ENCODE measurements around the gene PROSER3.
"Not testable (repeated sequence)": the region's sequence is repeated elsewhere in the genome, so short reads cannot be mapped to it uniquely, and the experiment has no call there.

PROSER3 gene

GRCh38 chr19:35716801-35717664 lies 40.9 kb upstream of the PROSER3 start:
- Histone ChIP-seq H3K9me3 (replicated peaks; ENCODE audit: low read length) (no peaks in the 10 kb centered on the region), H3K27me3 (ENCODE audit: control insufficient read depth, insufficient read depth, low read length) (no peaks in the 10 kb centered on the region), H3K4me1 (ENCODE audit: control insufficient read depth, insufficient read depth, low read length) (peaks cover 23% of the 10 kb centered on the region), H3K36me3 (ENCODE audit: insufficient read depth, low read length) (peaks cover 16% of the 10 kb centered on the region), H3K4me3 (ENCODE audit: low read length) (peak overlapping the region; percentile 99), H3K4me2 (ENCODE audit: low read length) (peak overlapping the region; percentile 99), H3K9ac (ENCODE audit: low read depth, low read length) (peak overlapping the region; percentile 86)

GRCh38 chr19:35717665-35718344 lies 40.2 kb upstream of the PROSER3 start, which contains the start of gene KMT2B:
Gene KMT2B, plus strand, starts transcription at chr19:35718003. Its CDS starts 16 bp downstream, at chr19:35718019.
- Histone ChIP-seq H3K4me2 (ENCODE audit: low read length) (peak within 1 kb of the TSS; percentile 99), H3K4me3 (ENCODE audit: low read length) (peak within 1 kb of the TSS; percentile 99), H3K9ac (ENCODE audit: low read depth, low read length) (peak within 1 kb of the TSS; percentile 91), H3K36me3 (ENCODE audit: insufficient read depth, low read length) (peaks cover 23% of the 10 kb centered on the region), H3K9me3 (replicated peaks; ENCODE audit: low read length) (no peaks in the 10 kb centered on the region), H3K4me1 (ENCODE audit: control insufficient read depth, insufficient read depth, low read length) (peaks cover 23% of the 10 kb centered on the region), H3K27me3 (ENCODE audit: control insufficient read depth, insufficient read depth, low read length) (no peaks in the 10 kb centered on the region)

- H3K27me3 ChIP-seq (ENCODE audit: control insufficient read depth, insufficient read depth, low read length) = no peaks in the 10 kb centered on the region
- H3K4me3 ChIP-seq (ENCODE audit: low read length) = peak overlapping the region; percentile 99
- H3K36me3 ChIP-seq (ENCODE audit: insufficient read depth, low read length) = peaks cover 30% of the 10 kb centered on the region
- peak overlapping the region; percentile 91 for H3K9ac ChIP-seq (ENCODE audit: low read depth, low read length)
- H3K4me1 ChIP-seq (ENCODE audit: control insufficient read depth, insufficient read depth, low read length) = peaks cover 23% of the 10 kb centered on the region
- no peaks in the 10 kb centered on the region for H3K9me3 ChIP-seq (replicated peaks; ENCODE audit: low read length)
- peak overlapping the region; percentile 87 for H3K4me2 ChIP-seq (ENCODE audit: low read length)
Measured at GRCh38 chr19:35718345-35719041, 39.5 kb upstream of the PROSER3 start.

GRCh38 chr19:35719402-35720162 lies 38.4 kb upstream of the PROSER3 start:
- Histone ChIP-seq H3K9me3 (replicated peaks; ENCODE audit: low read length) (no peaks in the 10 kb centered on the region), H3K36me3 (ENCODE audit: insufficient read depth, low read length) (peaks cover 39% of the 10 kb centered on the region), H3K4me3 (ENCODE audit: low read length) (peak overlapping the region; percentile 99), H3K4me2 (ENCODE audit: low read length) (peak overlapping the region; percentile 87), H3K27me3 (ENCODE audit: control insufficient read depth, insufficient read depth, low read length) (no peaks in the 10 kb centered on the region), H3K4me1 (ENCODE audit: control insufficient read depth, insufficient read depth, low read length) (peaks cover 23% of the 10 kb centered on the region), H3K9ac (ENCODE audit: low read depth, low read length) (peak overlapping the region; percentile 91)

GRCh38 chr19:35720163-35720524 lies 37.8 kb upstream of the PROSER3 start:
- H3K4me3 ChIP-seq (ENCODE audit: low read length) = no peak overlapping the region
- no peak overlapping the region for H3K9ac ChIP-seq (ENCODE audit: low read depth, low read length)

GRCh38 chr19:35720648-35721047 lies 37.3 kb upstream of the PROSER3 start:
- peaks cover 20% of the 10 kb centered on the region for H3K4me1 ChIP-seq (ENCODE audit: control insufficient read depth, insufficient read depth, low read length)
- no peak overlapping the region for H3K4me2 ChIP-seq (ENCODE audit: low read length)
- H3K36me3 ChIP-seq (ENCODE audit: insufficient read depth, low read length) = peaks cover 49% of the 10 kb centered on the region
- H3K4me3 ChIP-seq (ENCODE audit: low read length) = no peak overlapping the region
- no peaks in the 10 kb centered on the region for H3K27me3 ChIP-seq (ENCODE audit: control insufficient read depth, insufficient read depth, low read length)
- H3K9me3 ChIP-seq (replicated peaks; ENCODE audit: low read length) = no peaks in the 10 kb centered on the region
- H3K9ac ChIP-seq (ENCODE audit: low read depth, low read length) = no peak overlapping the region

More at GRCh38 chr19:35720163-35720524, 37.8 kb upstream of the PROSER3 start:
- H3K27me3 ChIP-seq (ENCODE audit: control insufficient read depth, insufficient read depth, low read length) = no peaks in the 10 kb centered on the region
- peaks cover 23% of the 10 kb centered on the region for H3K4me1 ChIP-seq (ENCODE audit: control insufficient read depth, insufficient read depth, low read length)
- H3K9me3 ChIP-seq (replicated peaks; ENCODE audit: low read length) = no peaks in the 10 kb centered on the region
- H3K4me2 ChIP-seq (ENCODE audit: low read length) = no peak overlapping the region
- peaks cover 44% of the 10 kb centered on the region for H3K36me3 ChIP-seq (ENCODE audit: insufficient read depth, low read length)

- Histone ChIP-seq H3K27me3 (ENCODE audit: control insufficient read depth, insufficient read depth, low read length) (no peaks in the 10 kb centered on the region), H3K4me1 (ENCODE audit: control insufficient read depth, insufficient read depth, low read length) (peaks cover 13% of the 10 kb centered on the region), H3K4me3 (ENCODE audit: low read length) (no peak overlapping the region), H3K36me3 (ENCODE audit: insufficient read depth, low read length) (peaks cover 57% of the 10 kb centered on the region), H3K4me2 (ENCODE audit: low read length) (no peak overlapping the region), H3K9me3 (replicated peaks; ENCODE audit: low read length) (no peaks in the 10 kb centered on the region), H3K9ac (ENCODE audit: low read depth, low read length) (no peak overlapping the region)
Measured at GRCh38 chr19:35721374-35721773, 36.6 kb upstream of the PROSER3 start.

GRCh38 chr19:35722461-35722860 lies 35.5 kb upstream of the PROSER3 start:
- Histone ChIP-seq H3K9me3 (replicated peaks; ENCODE audit: low read length) (no peaks in the 10 kb centered on the region), H3K36me3 (ENCODE audit: insufficient read depth, low read length) (peaks cover 63% of the 10 kb centered on the region), H3K4me3 (ENCODE audit: low read length) (no peak overlapping the region), H3K4me1 (ENCODE audit: control insufficient read depth, insufficient read depth, low read length) (peaks cover 9% of the 10 kb centered on the region), H3K4me2 (ENCODE audit: low read length) (no peak overlapping the region), H3K27me3 (ENCODE audit: control insufficient read depth, insufficient read depth, low read length) (no peaks in the 10 kb centered on the region), H3K9ac (ENCODE audit: low read depth, low read length) (no peak overlapping the region)

- Histone ChIP-seq H3K4me3 (ENCODE audit: low read length) (no peak overlapping the region), H3K36me3 (ENCODE audit: insufficient read depth, low read length) (peaks cover 68% of the 10 kb centered on the region), H3K9ac (ENCODE audit: low read depth, low read length) (no peak overlapping the region), H3K4me2 (ENCODE audit: low read length) (no peak overlapping the region), H3K4me1 (ENCODE audit: control insufficient read depth, insufficient read depth, low read length) (peaks cover 9% of the 10 kb centered on the region), H3K27me3 (ENCODE audit: control insufficient read depth, insufficient read depth, low read length) (no peaks in the 10 kb centered on the region), H3K9me3 (replicated peaks; ENCODE audit: low read length) (no peaks in the 10 kb centered on the region)
Measured at GRCh38 chr19:35722897-35723296, 35.1 kb upstream of the PROSER3 start.

- H3K9me3 ChIP-seq (replicated peaks; ENCODE audit: low read length) = no peaks in the 10 kb centered on the region
- peaks cover 75% of the 10 kb centered on the region for H3K36me3 ChIP-seq (ENCODE audit: insufficient read depth, low read length)
- peaks cover 9% of the 10 kb centered on the region for H3K4me1 ChIP-seq (ENCODE audit: control insufficient read depth, insufficient read depth, low read length)
- no peak overlapping the region for H3K4me3 ChIP-seq (ENCODE audit: low read length)
- H3K9ac ChIP-seq (ENCODE audit: low read depth, low read length) = no peak overlapping the region
- H3K27me3 ChIP-seq (ENCODE audit: control insufficient read depth, insufficient read depth, low read length) = no peaks in the 10 kb centered on the region
- no peak overlapping the region for H3K4me2 ChIP-seq (ENCODE audit: low read length)
Measured at GRCh38 chr19:35723671-35724070, 34.3 kb upstream of the PROSER3 start.

- not testable (repeated sequence) for H3K9me3 ChIP-seq (replicated peaks; ENCODE audit: low read length); H3K9ac ChIP-seq (ENCODE audit: low read depth, low read length); H3K4me2 ChIP-seq (ENCODE audit: low read length); H3K27me3 ChIP-seq (ENCODE audit: control insufficient read depth, insufficient read depth, low read length); H3K4me3 ChIP-seq (ENCODE audit: low read length); H3K4me1 ChIP-seq (ENCODE audit: control insufficient read depth, insufficient read depth, low read length)
- peaks cover 80% of the 10 kb centered on the region for H3K36me3 ChIP-seq (ENCODE audit: insufficient read depth, low read length)
Measured at GRCh38 chr19:35724132-35724531, 33.8 kb upstream of the PROSER3 start.
